Nephron (organoid): Measurements from ENCODE around the gene SPDYE1.
"Not testable (repeated sequence)": the region's sequence is repeated elsewhere in the genome, so short reads cannot be mapped to it uniquely, and the experiment has no call there.

Experiments used
- H3K27ac Mint-ChIP-seq, 3 experiments: 2 replicates each; pipeline ENCODE4 v1.8.0; 2020; ENCODE audit warnings: mixed read lengths in 3 of 3, mild to moderate bottlenecking in 2 of 3, moderate library complexity in 1 of 3
- H3K27me3 Mint-ChIP-seq: 2 replicates; pipeline ENCODE4 v1.8.0; 2021; ENCODE audit warnings: low read depth, mild to moderate bottlenecking, moderate library complexity, mixed read lengths
- H3K36me3 Mint-ChIP-seq: 2 replicates; pipeline ENCODE4 v1.8.0; 2020; ENCODE audit warnings: low read depth, mixed read lengths
- H3K4me1 Mint-ChIP-seq: 2 replicates; pipeline ENCODE4 v1.8.0; 2020; ENCODE audit warnings: mixed read lengths
- H3K4me3 Mint-ChIP-seq, 3 experiments: 2 replicates each; pipeline ENCODE4 v1.8.0; 2020; ENCODE audit warnings: mild to moderate bottlenecking in 3 of 3, mixed read lengths in 3 of 3, moderate library complexity in 2 of 3
- H3K9me3 Mint-ChIP-seq: 2 replicates; pipeline ENCODE4 v1.8.0; 2020; ENCODE audit warnings: mixed read lengths
- TF ChIP-seq, protein P1 (sequence below), 3 experiments: fragments of 200-600 bp; sonication (generic); IDR thresholded peaks; one replicate each; pipeline ENCODE4 v1.5.0; 2021; ENCODE audit warnings: antibody characterized with exemption in 3 of 3; ENCODE audit not compliant: unreplicated experiment in 3 of 3

Gene SPDYE1

DNA sequence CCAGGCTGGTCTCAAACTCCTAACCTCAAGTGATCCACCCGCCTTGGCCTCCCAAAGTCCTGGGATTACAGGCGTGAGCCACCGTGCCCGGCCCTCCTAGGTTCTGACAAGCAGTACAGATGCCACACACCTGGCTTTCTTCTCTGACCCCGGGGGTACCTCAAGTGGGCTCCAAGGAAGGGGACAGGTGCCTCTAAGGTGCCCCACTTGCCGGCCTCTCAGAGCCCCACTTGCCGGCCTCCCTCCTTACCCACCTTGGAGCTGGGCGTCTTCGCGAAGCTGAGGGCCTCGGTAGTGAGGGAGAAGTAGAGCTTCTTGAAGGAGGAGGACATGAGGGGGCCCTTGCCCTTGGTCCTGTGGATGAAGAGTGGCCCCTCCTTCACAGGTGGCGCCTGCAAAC, 40.9 kb downstream of the SPDYE1 start:
- not testable (repeated sequence) for H3K36me3 Mint-ChIP-seq, H3K9me3 Mint-ChIP-seq, H3K27ac Mint-ChIP-seq, H3K4me3 Mint-ChIP-seq, H3K4me1 Mint-ChIP-seq
- peaks cover 23% of the 10 kb centered on the region for H3K27me3 Mint-ChIP-seq

DNA sequence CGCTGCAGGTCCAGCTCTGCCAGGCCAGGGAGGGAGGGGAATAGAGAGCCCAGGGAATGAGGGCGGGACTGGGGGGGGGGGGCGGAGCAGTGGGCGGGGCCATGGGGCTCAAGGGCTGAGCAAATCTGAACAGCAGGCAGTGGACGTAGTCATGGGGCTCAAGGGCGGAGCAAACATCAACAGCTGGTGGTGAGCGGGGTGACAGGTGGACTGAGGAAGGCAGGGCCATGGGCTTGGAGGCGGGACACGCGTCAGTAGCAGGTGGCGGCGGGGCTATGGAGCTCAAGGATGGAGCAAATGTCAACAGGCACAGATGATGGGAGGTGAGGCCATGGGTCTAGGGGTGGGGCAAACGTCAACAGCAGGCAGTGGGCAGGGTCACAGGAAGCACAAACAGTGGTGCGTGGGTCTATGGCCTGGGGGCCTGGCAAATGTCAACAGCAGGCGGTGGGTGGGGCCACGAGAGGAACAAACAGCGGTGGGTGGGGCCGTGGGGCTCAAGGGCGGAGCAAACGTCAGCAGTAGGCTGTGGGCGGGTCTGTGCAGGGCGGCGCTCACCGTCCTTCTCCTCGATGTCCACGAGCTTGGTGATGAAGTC, 41.4 kb downstream of the SPDYE1 start:
- H3K9me3 Mint-ChIP-seq, H3K36me3 Mint-ChIP-seq, H3K4me1 Mint-ChIP-seq: not testable (repeated sequence)
- Mint-ChIP-seq H3K27ac (peak overlapping the region in 2 of 3 experiments; percentile 74 to 80), H3K27me3 (peaks cover 23% of the 10 kb centered on the region), H3K4me3 (peak overlapping the region; percentile 75 to 84 (median 79))

DNA sequence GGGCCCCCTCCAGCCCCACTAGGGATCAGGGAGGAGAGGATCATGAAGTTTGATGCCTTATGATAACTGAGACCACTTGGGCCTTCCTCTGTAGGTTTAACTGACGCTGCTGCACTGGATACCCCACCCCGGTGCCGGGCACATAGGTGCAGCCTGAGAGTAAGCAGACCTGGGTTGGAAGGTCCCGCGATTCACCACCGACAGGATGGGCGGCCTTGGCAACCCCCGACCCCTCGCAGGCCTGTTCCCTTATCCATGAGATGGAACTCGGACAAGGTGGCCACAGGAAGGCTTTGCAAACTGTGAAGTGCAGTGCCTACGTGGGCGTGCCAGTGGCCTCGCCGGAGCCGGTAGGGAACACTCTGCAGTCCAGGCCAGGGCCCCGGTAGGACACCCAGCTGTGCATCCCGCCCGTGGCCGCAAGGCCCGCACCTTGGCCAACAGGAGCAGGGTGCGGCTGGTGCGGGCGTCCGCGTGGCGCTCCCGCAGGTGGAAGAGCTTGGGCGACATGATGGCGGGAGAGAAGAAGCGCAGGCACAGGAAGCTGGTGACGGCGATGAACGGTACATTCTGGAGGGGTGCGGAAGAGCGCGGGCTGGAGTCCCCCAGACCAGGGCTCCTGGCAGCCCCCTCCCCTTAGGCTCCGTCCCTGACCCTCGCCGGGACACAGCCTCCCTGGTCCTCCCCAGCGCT, 42.2 kb downstream of the SPDYE1 start:
- H3K4me3 Mint-ChIP-seq = peak overlapping the region in 1 of 3 experiments; percentile 32
- not testable (repeated sequence) for H3K9me3 Mint-ChIP-seq, H3K27ac Mint-ChIP-seq, H3K36me3 Mint-ChIP-seq, H3K4me1 Mint-ChIP-seq
- peaks cover 23% of the 10 kb centered on the region for H3K27me3 Mint-ChIP-seq

DNA sequence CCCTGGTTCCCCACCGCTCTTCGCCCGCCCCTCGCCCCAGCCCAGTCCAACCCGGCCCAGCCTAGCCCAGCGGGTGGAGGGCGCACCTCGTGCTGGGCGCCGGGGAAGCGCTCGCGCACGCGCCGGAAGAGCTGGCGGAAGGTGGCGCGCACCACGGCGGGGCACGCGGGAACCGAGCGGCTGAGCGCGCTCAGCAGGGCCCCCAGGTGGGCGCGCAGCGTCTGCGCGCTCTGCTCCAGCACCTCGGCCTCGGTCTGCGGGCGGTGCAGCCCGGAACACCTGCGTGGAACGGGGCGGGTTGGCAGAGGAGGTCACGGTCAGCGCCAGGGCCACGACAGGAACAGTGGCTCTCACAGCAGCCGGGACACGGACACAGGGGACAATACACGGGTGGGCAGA, 42.8 kb downstream of the SPDYE1 start:
- not testable (repeated sequence) for H3K27ac Mint-ChIP-seq, H3K4me1 Mint-ChIP-seq, H3K36me3 Mint-ChIP-seq, H3K9me3 Mint-ChIP-seq
- Mint-ChIP-seq H3K4me3 (peak overlapping the region; percentile 59 to 74 (median 70)), H3K27me3 (peaks cover 23% of the 10 kb centered on the region)
- TF ChIP-seq, protein P1, sequence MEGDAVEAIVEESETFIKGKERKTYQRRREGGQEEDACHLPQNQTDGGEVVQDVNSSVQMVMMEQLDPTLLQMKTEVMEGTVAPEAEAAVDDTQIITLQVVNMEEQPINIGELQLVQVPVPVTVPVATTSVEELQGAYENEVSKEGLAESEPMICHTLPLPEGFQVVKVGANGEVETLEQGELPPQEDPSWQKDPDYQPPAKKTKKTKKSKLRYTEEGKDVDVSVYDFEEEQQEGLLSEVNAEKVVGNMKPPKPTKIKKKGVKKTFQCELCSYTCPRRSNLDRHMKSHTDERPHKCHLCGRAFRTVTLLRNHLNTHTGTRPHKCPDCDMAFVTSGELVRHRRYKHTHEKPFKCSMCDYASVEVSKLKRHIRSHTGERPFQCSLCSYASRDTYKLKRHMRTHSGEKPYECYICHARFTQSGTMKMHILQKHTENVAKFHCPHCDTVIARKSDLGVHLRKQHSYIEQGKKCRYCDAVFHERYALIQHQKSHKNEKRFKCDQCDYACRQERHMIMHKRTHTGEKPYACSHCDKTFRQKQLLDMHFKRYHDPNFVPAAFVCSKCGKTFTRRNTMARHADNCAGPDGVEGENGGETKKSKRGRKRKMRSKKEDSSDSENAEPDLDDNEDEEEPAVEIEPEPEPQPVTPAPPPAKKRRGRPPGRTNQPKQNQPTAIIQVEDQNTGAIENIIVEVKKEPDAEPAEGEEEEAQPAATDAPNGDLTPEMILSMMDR (IDR thresholded peaks at IDR 0.05; ENCODE audit: unreplicated experiment in 3 of 3) = peak in 1 of 3 experiments; percentile 30

DNA sequence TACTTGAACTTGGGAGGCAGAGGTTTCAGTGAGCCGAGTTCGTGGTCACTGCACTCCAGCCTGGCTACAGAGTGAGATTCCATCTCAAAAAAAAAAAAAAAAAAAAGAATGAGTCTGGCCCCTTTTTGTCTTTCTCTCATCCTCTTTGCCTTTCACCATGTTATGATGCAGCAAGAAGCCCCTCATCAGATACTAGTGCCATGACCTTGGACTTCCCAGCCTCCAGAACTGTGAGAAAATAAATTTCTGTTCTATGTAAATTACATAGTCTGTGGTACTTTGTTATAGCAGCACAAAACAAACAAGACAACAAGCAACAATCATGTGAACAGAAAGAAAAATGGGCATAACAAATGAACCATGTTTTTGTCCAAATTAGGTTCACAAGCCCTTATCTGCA, 44.5 kb downstream of the SPDYE1 start:
- H3K27ac Mint-ChIP-seq = no peak overlapping the region
- TF ChIP-seq, protein P1 (IDR thresholded peaks at IDR 0.05; ENCODE audit: unreplicated experiment in 3 of 3) = no peak
- peaks cover 23% of the 10 kb centered on the region for H3K27me3 Mint-ChIP-seq
- peak overlapping the region; percentile 48 to 70 (median 54) for H3K4me3 Mint-ChIP-seq
- H3K9me3 Mint-ChIP-seq = no peaks in the 10 kb centered on the region
- H3K36me3 Mint-ChIP-seq = peaks cover 9% of the 10 kb centered on the region
- H3K4me1 Mint-ChIP-seq = peaks cover 25% of the 10 kb centered on the region

DNA sequence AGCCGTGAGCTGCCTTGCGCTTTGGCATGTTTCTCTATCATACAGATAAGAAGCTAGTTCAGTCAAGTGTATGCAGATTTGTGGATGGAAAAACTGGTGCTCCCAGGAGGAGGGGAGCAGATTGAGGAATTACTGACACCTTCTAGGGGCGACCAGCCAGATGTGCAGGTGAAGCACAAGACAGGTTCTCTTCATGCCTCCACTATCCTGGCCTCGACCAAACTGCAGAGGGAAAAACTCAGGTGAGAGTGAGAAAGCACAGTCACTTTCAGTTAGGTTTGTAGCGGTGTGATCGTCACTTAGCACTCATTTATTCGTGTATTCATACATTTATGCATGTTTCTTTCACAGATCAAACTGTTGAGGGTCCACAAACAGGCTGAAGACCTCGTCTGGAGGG, 46.2 kb downstream of the SPDYE1 start:
- Mint-ChIP-seq H3K9me3 (no peaks in the 10 kb centered on the region), H3K27me3 (peaks cover 19% of the 10 kb centered on the region), H3K4me3 (peak overlapping the region; percentile 88 to 92 (median 91)), H3K36me3 (peaks cover 13% of the 10 kb centered on the region), H3K27ac (peak overlapping the region; percentile 88 to 92 (median 90)), H3K4me1 (peaks cover 29% of the 10 kb centered on the region)
- TF ChIP-seq, protein P1 (IDR thresholded peaks at IDR 0.05; ENCODE audit: unreplicated experiment in 3 of 3) = no peak

DNA sequence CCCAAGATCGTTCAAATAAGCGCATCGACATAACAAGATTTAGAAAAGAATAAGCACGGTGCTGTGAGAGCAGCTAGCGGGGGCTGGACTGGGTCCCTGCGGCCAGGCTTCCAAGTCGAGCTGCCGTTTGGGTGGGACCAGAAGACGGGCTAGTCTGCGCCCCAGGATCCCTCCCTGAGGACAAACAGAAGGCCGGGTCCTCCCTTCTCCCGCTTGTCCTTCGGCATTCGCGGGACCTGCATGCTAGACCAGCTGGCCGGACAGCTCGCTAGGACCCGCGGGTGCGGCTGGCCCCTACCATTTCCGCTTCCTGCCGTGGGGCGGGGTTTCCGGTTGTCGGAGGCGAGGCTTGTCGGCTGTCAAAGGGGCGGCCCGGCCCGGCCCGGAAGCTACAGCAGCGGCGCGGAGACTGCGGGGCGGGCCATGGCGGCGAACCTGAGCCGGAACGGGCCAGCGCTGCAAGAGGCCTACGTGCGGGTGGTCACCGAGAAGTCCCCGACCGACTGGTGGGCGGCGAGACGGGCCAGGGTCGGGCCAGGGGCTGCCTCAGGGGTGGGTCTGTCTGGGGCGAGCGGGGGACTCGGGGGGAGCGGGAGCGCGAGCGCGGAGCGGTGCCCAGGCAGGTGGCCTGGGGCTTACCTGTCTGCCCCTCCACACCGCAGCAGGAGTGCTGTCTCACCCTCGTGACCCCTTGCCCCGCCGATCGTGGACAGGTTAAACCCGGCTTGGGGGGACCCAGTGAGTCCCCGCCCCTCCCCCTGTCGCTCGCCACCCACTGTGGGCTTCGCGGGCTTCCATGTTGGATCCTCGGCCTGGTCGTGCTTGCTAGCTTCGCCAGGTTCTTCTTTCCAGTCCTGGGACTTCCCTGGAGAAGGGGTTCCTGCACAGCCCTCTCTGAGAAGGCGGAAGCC, 46.9 kb downstream of the SPDYE1 start, which contains the start of gene DBNL:
TSS of gene DBNL (plus strand) at position 388 of the 911 bp plus-strand sequence. CDS start at position 424, 36 bp downstream.
- H3K27ac Mint-ChIP-seq = peak within 1 kb of the TSS; percentile 88 to 92 (median 90)
- H3K36me3 Mint-ChIP-seq = peaks cover 13% of the 10 kb centered on the region
- peak within 1 kb of the TSS; percentile 88 to 92 (median 91) for H3K4me3 Mint-ChIP-seq
- H3K27me3 Mint-ChIP-seq = peaks cover 19% of the 10 kb centered on the region
- no peaks in the 10 kb centered on the region for H3K9me3 Mint-ChIP-seq
- H3K4me1 Mint-ChIP-seq = peaks cover 29% of the 10 kb centered on the region
- TF ChIP-seq, protein P1 (IDR thresholded peaks at IDR 0.05; ENCODE audit: unreplicated experiment in 3 of 3) = no peak
